Hypothalamus (tissue), 51 donors: ENCODE measurements around the gene PIR.

Experiments used
- DNase-seq, 51 donors: peaks; one replicate each; lab custom pipeline; 2025; lab: John Stamatoyannopoulos, UW

The PIR gene

GRCh38 chrX:15356444-15356843 lies 136.7 kb downstream of the PIR start:
- no peak for DNase-seq

- DNase-seq = no peak
Measured at GRCh38 chrX:15350329-15350996, 142.7 kb downstream of the PIR start.

GRCh38 chrX:15349046-15349445 lies 144.1 kb downstream of the PIR start:
- DNase-seq = peak in 21 of 51 donors; percentile 0 to 55 (median 2)

GRCh38 chrX:15345976-15346375 lies 147.2 kb downstream of the PIR start:
- no peak for DNase-seq

- no peak for DNase-seq
Measured at GRCh38 chrX:15344106-15344505, 149.0 kb downstream of the PIR start.

- no peak for DNase-seq
Measured at GRCh38 chrX:15343075-15343476, 150.1 kb downstream of the PIR start.

- DNase-seq = no peak
Measured at GRCh38 chrX:15340867-15341266, 152.3 kb downstream of the PIR start.

- peak in 6 of 51 donors; percentile 0 to 50 (median 7) for DNase-seq
Measured at GRCh38 chrX:15336023-15336413, 157.1 kb downstream of the PIR start.

GRCh38 chrX:15335135-15336022 lies 157.8 kb downstream of the PIR start, which contains the start of gene PIGA:
Gene PIGA, minus strand, starts transcription at chrX:15335523. Its CDS starts 3,593 bp downstream, at chrX:15331930.
- DNase-seq = peak; percentile 26 to 95 (median 87)
